Epidermal melanocyte (primary cell): ENCODE results near the gene RNF144B.
"Not testable (repeated sequence)": the region's sequence is repeated elsewhere in the genome, so short reads cannot be mapped to it uniquely, and the experiment has no call there.

Experiments used
- DNase-seq: peaks from one replicate; pipeline ENCODE4 v3.0.0; 2011; ENCODE audit warnings: low spot score; ENCODE audit not compliant: insufficient read length

Gene RNF144B

GRCh38 chr6:18371010-18371409 is 16.1 kb upstream of the RNF144B start:
- no peak for DNase-seq

GRCh38 chr6:18371656-18372055 is 15.5 kb upstream of the RNF144B start:
- no peak for DNase-seq

GRCh38 chr6:18380158-18380836 is 6.9 kb upstream of the RNF144B start:
- DNase-seq = no peak

GRCh38 chr6:18380851-18381250 is 6.3 kb upstream of the RNF144B start:
- no peak for DNase-seq

- no peak for DNase-seq
These were observed 3.7 kb upstream of the RNF144B start for GRCh38 chr6:18383441-18383840.

- DNase-seq = no peak
These were observed 2.5 kb upstream of the RNF144B start for GRCh38 chr6:18384621-18385020.

- no peak for DNase-seq
These were observed 713 bp upstream of the RNF144B start for GRCh38 chr6:18386298-18386976.

GRCh38 chr6:18388271-18388670 is 1.1 kb downstream of the RNF144B start:
- no peak for DNase-seq

GRCh38 chr6:18388942-18389341 is 1.8 kb downstream of the RNF144B start:
- DNase-seq = no peak

- no peak for DNase-seq
These were observed 2.3 kb downstream of the RNF144B start for GRCh38 chr6:18389479-18389878.

GRCh38 chr6:18390476-18390875 is 3.3 kb downstream of the RNF144B start:
- DNase-seq = no peak

- DNase-seq = no peak
These were observed 3.9 kb downstream of the RNF144B start for GRCh38 chr6:18391023-18391422.

- no peak for DNase-seq
These were observed 5.3 kb downstream of the RNF144B start for GRCh38 chr6:18392346-18392877.

- no peak for DNase-seq
These were observed 6.5 kb downstream of the RNF144B start for GRCh38 chr6:18393698-18394097.

- DNase-seq = no peak
These were observed 8.2 kb downstream of the RNF144B start for GRCh38 chr6:18395177-18395855.

- no peak for DNase-seq
These were observed 8.7 kb downstream of the RNF144B start for GRCh38 chr6:18395856-18396197.

GRCh38 chr6:18397701-18398100 is 10.6 kb downstream of the RNF144B start:
- no peak for DNase-seq

- not testable (repeated sequence) for DNase-seq
These were observed 11.1 kb downstream of the RNF144B start for GRCh38 chr6:18398225-18398624.

- no peak for DNase-seq
These were observed 13.8 kb downstream of the RNF144B start for GRCh38 chr6:18400831-18401446.

- not testable (repeated sequence) for DNase-seq
These were observed 17.8 kb downstream of the RNF144B start for GRCh38 chr6:18404965-18405364.

- peak; percentile 34 for DNase-seq
These were observed 18.5 kb downstream of the RNF144B start for GRCh38 chr6:18405477-18406293.
